HepG2 (cell line): Measurements from ENCODE around the gene IL4I1. TPM values are rescaled to one million over a fixed set of nuclear protein-coding genes. Genes with fewer than 3 reads are reported as not detected.
A peak's percentile ranks its signal among the peaks of the same experiment; 100 is the strongest.

Experiments used
- ATAC-seq: fragments of 200-7000 bp; cut with Tn5 transposase; 3 replicates; pipeline ENCODE4 v1.9.1; 2020; ENCODE audit warnings: mild to moderate bottlenecking, moderate library complexity
- BruUV-seq: library from RNA; stranded (reverse); fragments of 400-500 nt; replicated peaks from 2 replicates; lab custom pipeline; 2021; lab: Mats Ljungman, UMichigan
- CTCF ChIA-PET: fragments of 300-600 bp; formaldehyde crosslinking; extraction: SDS; loops from one replicate; lab custom pipeline; 2021; ENCODE audit warnings: low total read pairs, inconsistent platforms, low intra/inter-chr PET ratio; lab: Yijun Ruan, JAX
- POLR2A ChIA-PET: fragments of 350-600 bp; sonication (Branson Sonifier 250); formaldehyde crosslinking; loops from one replicate; lab custom pipeline; 2020; ENCODE audit warnings: antibody characterized with exemption, inconsistent platforms; lab: Yijun Ruan, JAX
- DNase-seq: peaks from one replicate; pipeline ENCODE4 v3.0.0-alpha.2; 2015; ENCODE audit warnings: low spot score
- FAIRE-seq: peaks from 3 replicates; lab custom pipeline; 2011; peaks lifted over from hg19 to GRCh38; lab: Jason Lieb, UNC
- H2AFZ ChIP-seq: one replicate; pipeline ENCODE4 v1.6.1; 2011; ENCODE audit warnings: low read length, inconsistent platforms
- H3K27ac ChIP-seq: fragments of 300-600 bp; 3 replicates; pipeline ENCODE4 v1.8.0; 2011; ENCODE audit warnings: mixed run types, mild to moderate bottlenecking, mixed read lengths, low read length, inconsistent platforms; ENCODE audit not compliant: insufficient read depth; ENCODE audit errors: extremely low read length
- H3K27me3 ChIP-seq, 2 experiments: fragments of 200-600 bp in 1 of 2; 2 replicates in 1 of 2; 3 replicates in 1 of 2; pipeline versions ENCODE4 v1.6.0 to v1.8.0; 2011; ENCODE audit warnings: low read length in 2 of 2, mild to moderate bottlenecking in 2 of 2, moderate library complexity in 2 of 2, inconsistent platforms in 1 of 2; ENCODE audit not compliant: insufficient read depth in 2 of 2, control insufficient read depth in 1 of 2
- H3K36me3 ChIP-seq, 2 experiments: fragments of 200-600 bp in 1 of 2; replicated peaks in 1 of 2; 2 replicates in 1 of 2; 3 replicates in 1 of 2; pipeline versions ENCODE4 v1.5.1 to v1.8.0; 2011; ENCODE audit warnings: low read length in 2 of 2, inconsistent platforms in 1 of 2; ENCODE audit not compliant: insufficient read depth in 2 of 2, control insufficient read depth in 1 of 2
- H3K4me1 ChIP-seq: 2 replicates; pipeline ENCODE4 v1.5.1; 2012; ENCODE audit warnings: low read length, inconsistent platforms; ENCODE audit not compliant: insufficient read depth
- H3K4me2 ChIP-seq: 2 replicates; pipeline ENCODE4 v1.6.0; 2011; ENCODE audit warnings: low read depth, low read length, inconsistent platforms
- H3K4me3 ChIP-seq, 3 experiments: fragments of 200-600 bp in 1 of 3; sonication (generic), shearing (Covaris generic) in 1 of 3; replicated peaks in 1 of 3; 2 replicates each; pipeline ENCODE4 v1.5.1; 2011 to 2016; ENCODE audit warnings: low read length in 3 of 3, inconsistent platforms in 2 of 3, low read depth in 2 of 3, mild to moderate bottlenecking in 2 of 3, control low read depth in 1 of 3, mixed read lengths in 1 of 3; ENCODE audit not compliant: insufficient read depth in 1 of 3
- H3K79me2 ChIP-seq: one replicate; pipeline ENCODE4 v1.6.1; 2011; ENCODE audit warnings: low read length, inconsistent platforms; ENCODE audit not compliant: insufficient read depth
- H3K9ac ChIP-seq: 2 replicates; pipeline ENCODE4 v1.6.0; 2011; ENCODE audit warnings: mild to moderate bottlenecking, low read depth, low read length, inconsistent platforms; ENCODE audit not compliant: insufficient read depth
- H3K9me3 ChIP-seq: 2 replicates; pipeline ENCODE4 v1.5.1; 2012; ENCODE audit warnings: mild to moderate bottlenecking, low read length
- H4K20me1 ChIP-seq: 2 replicates; pipeline ENCODE4 v1.6.0; 2011; ENCODE audit warnings: inconsistent platforms, mild to moderate bottlenecking, low read length, moderate library complexity; ENCODE audit not compliant: insufficient read depth
- GABPB1 ChIP-seq: IDR thresholded peaks from 2 replicates; pipeline ENCODE4 v1.6.1; 2016; ENCODE audit warnings: mild to moderate bottlenecking, missing genetic modification reagents, moderate library complexity, missing compliant biosample characterization
- HNRNPL ChIP-seq: fragments of 200-400 bp; formaldehyde crosslinking; IDR thresholded peaks from 2 replicates; pipeline ENCODE4 v1.6.1; 2017; ENCODE audit warnings: mild to moderate bottlenecking, low read depth, low read length
- NFE2L1 ChIP-seq: sonication (generic); formaldehyde crosslinking; IDR thresholded peaks from 2 replicates; pipeline ENCODE4 v1.4.0; 2020; ENCODE audit warnings: missing genetic modification reagents, mild to moderate bottlenecking, borderline replicate concordance
- NFYB ChIP-seq: sonication (generic); formaldehyde crosslinking; IDR thresholded peaks from 2 replicates; pipeline ENCODE4 v1.4.0; 2020; ENCODE audit warnings: missing genetic modification reagents
- POLR2A ChIP-seq, 2 experiments: IDR thresholded peaks; 2 replicates each; pipeline ENCODE4 v1.6.1; 2011; ENCODE audit warnings: low read depth in 2 of 2, low read length in 2 of 2, mild to moderate bottlenecking in 1 of 2, moderate library complexity in 1 of 2; ENCODE audit not compliant: insufficient read depth in 1 of 2
- POLR2G ChIP-seq: fragments of 200-400 bp; formaldehyde crosslinking; IDR thresholded peaks from 2 replicates; pipeline ENCODE4 v1.6.1; 2018; ENCODE audit warnings: mild to moderate bottlenecking, low read depth, low read length, moderate library complexity
- SP5 ChIP-seq: IDR thresholded peaks from 2 replicates; pipeline ENCODE4 v1.6.1; 2016; ENCODE audit warnings: low read depth, borderline replicate concordance
- TCF12 ChIP-seq, 2 experiments: fragments of 450-650 bp in 1 of 2; sonication (generic) in 1 of 2; formaldehyde crosslinking in 1 of 2; IDR thresholded peaks; 2 replicates each; pipeline versions ENCODE4 v1.6.1 to v1.8.0; 2017 to 2022; ENCODE audit warnings: antibody characterized with exemption in 1 of 2, mild to moderate bottlenecking in 1 of 2, missing genetic modification reagents in 1 of 2, moderate library complexity in 1 of 2
- ZBTB10 ChIP-seq: sonication (generic); formaldehyde crosslinking; IDR thresholded peaks from 2 replicates; pipeline ENCODE4 v1.4.0; 2020; ENCODE audit warnings: missing genetic modification reagents, borderline replicate concordance
- ZNF263 ChIP-seq: sonication (generic); formaldehyde crosslinking; IDR thresholded peaks from 2 replicates; pipeline ENCODE4 v1.4.0; 2020; ENCODE audit warnings: missing genetic modification reagents
- ZNF318 ChIP-seq: sonication (generic); formaldehyde crosslinking; IDR thresholded peaks from 2 replicates; pipeline ENCODE4 v1.4.0; 2020; ENCODE audit warnings: mild to moderate bottlenecking, missing genetic modification reagents
- ZNF761 ChIP-seq: sonication (generic); formaldehyde crosslinking; conservative IDR thresholded peaks from 2 replicates; pipeline ENCODE4 v1.4.0; 2020; ENCODE audit warnings: mild to moderate bottlenecking, missing genetic modification reagents
- ZNF766 ChIP-seq: sonication (generic); formaldehyde crosslinking; IDR thresholded peaks from 2 replicates; pipeline ENCODE4 v1.5.0; 2020; ENCODE audit warnings: missing genetic modification reagents, borderline replicate concordance
- WGBS: methylation state at CpG from one replicate; pipeline ENCODE4 v1.1.6; 2017; ENCODE audit warnings: low lambda C conversion rate; 5-methylcytosine and 5-hydroxymethylcytosine counted together
- in situ Hi-C: cut with HindIII; loops from 2 replicates; pipeline ENCODE4 v1.10.0; 2017; ENCODE audit warnings: low pct_unique_long_range_greater_than_20kb; ENCODE audit not compliant: extremely low pct_ligation_motif_present
- intact Hi-C: fragments of 100-400 bp; cut with micrococcal nuclease; formaldehyde crosslinking; loops from one replicate; pipeline ENCODE4 v1.10.0; 2022; ENCODE audit not compliant: unreplicated experiment
- polyA plus RNA-seq, 8 experiments: library from polyadenylated mRNA; depleted of rRNA in 3 of 8; stranded (reverse) in 7 of 8; unstranded in 1 of 8; fragments of >200 nt; fragmentation: Illumina TruSeq in 4 of 8; extraction: Trizol in 4 of 8; gene quantifications; 2 replicates each; pipeline versions ENCODE4 v1.2.1 to v1.2.3, GENCODE V29; 2011 to 2016; ENCODE audit warnings: low read depth in 4 of 8, missing spikeins in 1 of 8, mixed read lengths in 1 of 8; ENCODE audit not compliant: insufficient read depth in 1 of 8
- total RNA-seq, 5 experiments: library from RNA; depleted of rRNA; stranded (reverse); fragments of >200 nt; fragmentation: Illumina TruSeq; extraction: Trizol; gene quantifications; 2 replicates each; pipeline ENCODE4 v1.2.3, GENCODE V29; 2016; ENCODE audit warnings: low read depth in 1 of 5

Gene IL4I1
- total and polyA plus RNA-seq, 2 of the 13 experiments (the other 11 are each of a cell fraction or from before 2014, with no cell fraction given), result not detected

- Histone ChIP-seq H3K4me1 (peaks cover 32% of the 10 kb centered on the region), H3K79me2 (peaks cover 38% of the 10 kb centered on the region), H3K36me3 (peaks cover 9 to 26% of the 10 kb centered on the region in 2 experiments), H4K20me1 (peaks cover 5% of the 10 kb centered on the region; the same call in 1 of the 2 replicates), H3K27ac (peak overlapping the region; percentile 99), H3K27me3 (no peaks in the 10 kb centered on the region; a peak in 1 of 5 replicates), H3K4me2 (peak overlapping the region; percentile 91), H3K9ac (peak overlapping the region; percentile 97), H2AFZ (no peak overlapping the region), H3K9me3 (no peaks in the 10 kb centered on the region), H3K4me3 (peak overlapping the region; percentile 77 to 99 (median 97))
- DNase-seq (peak; percentile 51), FAIRE-seq (no peak), ATAC-seq (peak; percentile 40)
- 0% methylated on average over 11 of the region's 28 CpGs for WGBS
- ChIA-PET POLR2A (interaction anchor here (0.9 to 3.3 kb wide), 10 partner anchors 9 to 380 kb away, joined by 3 to 21 read pairs (median 8); partner anchors contain the start of genes AP2A1, ATF5, NUP62 and PNKP), CTCF (no interaction called here)
- intact Hi-C loops (no loop called here), in situ Hi-C loops (no loop called here)
- no TSS peak for BruUV-seq
- TF ChIP-seq ZNF263 (CRISPR knock-in tag), result peak; percentile 97
- TF ChIP-seq ZNF318, result 0 out of 2 replicates have a peak, but pooled peaks have one; percentile 30
- TF ChIP-seq POLR2G, result peak; percentile 56; the same call in 1 of the 2 replicates
- no peak for TF ChIP-seq TCF12 (IDR thresholded peaks at IDR 0.05)
- 0 out of 2 replicates have a peak, but pooled peaks have one; percentile 10 for TF ChIP-seq TCF12 (CRISPR knock-in tag; IDR thresholded peaks at IDR 0.05)
- 0 out of 2 replicates have a peak, but pooled peaks have one; percentile 8 for TF ChIP-seq ZNF761 (CRISPR knock-in tag)
- TF ChIP-seq HNRNPL, result no peak
- no peak for TF ChIP-seq NFE2L1 (CRISPR knock-in tag)
- TF ChIP-seq ZNF766, result 0 out of 2 replicates have a peak, but pooled peaks have one; percentile 22
- TF ChIP-seq NFYB, result 0 out of 2 replicates have a peak, but pooled peaks have one; percentile 17
- no peak for TF ChIP-seq SP5 (CRISPR knock-in tag)
- peak; percentile 92; the same call in 1 of the 2 replicates for TF ChIP-seq GABPB1 (CRISPR knock-in tag)
- TF ChIP-seq ZBTB10 (CRISPR knock-in tag), result peak; percentile 96
- peak; percentile 11 to 66; a peak in 2 of 4 replicates for TF ChIP-seq POLR2A (IDR thresholded peaks at IDR 0.05; ENCODE audit: insufficient read depth in 1 of 2, low read depth in 2 of 2, low read length in 2 of 2)
Measured at GRCh38 chr19:49875857-49876421, 20.7 kb downstream of the IL4I1 start.
